DND-41 (cell line): ENCODE results near the gene ACSL3.

Experiments
- EZH2 ChIP-seq: IDR thresholded peaks from 3 replicates; pipeline ENCODE4 v1.6.1; 2012; ENCODE audit warnings: borderline replicate concordance, low read depth, mild to moderate bottlenecking, moderate library complexity, low read length, inconsistent platforms; ENCODE audit not compliant: severe bottlenecking
- TF ChIP-seq, protein P1 (sequence below): IDR thresholded peaks from 2 replicates; pipeline ENCODE4 v1.5.1; 2012; ENCODE audit warnings: borderline replicate concordance, low read length, moderate library complexity, mild to moderate bottlenecking; ENCODE audit not compliant: poor library complexity, severe bottlenecking; ENCODE audit errors: extremely low read depth

GRCh38 chr2:222907048-222907447, 46.2 kb downstream of the ACSL3 start:
- TF ChIP-seq, protein P1, sequence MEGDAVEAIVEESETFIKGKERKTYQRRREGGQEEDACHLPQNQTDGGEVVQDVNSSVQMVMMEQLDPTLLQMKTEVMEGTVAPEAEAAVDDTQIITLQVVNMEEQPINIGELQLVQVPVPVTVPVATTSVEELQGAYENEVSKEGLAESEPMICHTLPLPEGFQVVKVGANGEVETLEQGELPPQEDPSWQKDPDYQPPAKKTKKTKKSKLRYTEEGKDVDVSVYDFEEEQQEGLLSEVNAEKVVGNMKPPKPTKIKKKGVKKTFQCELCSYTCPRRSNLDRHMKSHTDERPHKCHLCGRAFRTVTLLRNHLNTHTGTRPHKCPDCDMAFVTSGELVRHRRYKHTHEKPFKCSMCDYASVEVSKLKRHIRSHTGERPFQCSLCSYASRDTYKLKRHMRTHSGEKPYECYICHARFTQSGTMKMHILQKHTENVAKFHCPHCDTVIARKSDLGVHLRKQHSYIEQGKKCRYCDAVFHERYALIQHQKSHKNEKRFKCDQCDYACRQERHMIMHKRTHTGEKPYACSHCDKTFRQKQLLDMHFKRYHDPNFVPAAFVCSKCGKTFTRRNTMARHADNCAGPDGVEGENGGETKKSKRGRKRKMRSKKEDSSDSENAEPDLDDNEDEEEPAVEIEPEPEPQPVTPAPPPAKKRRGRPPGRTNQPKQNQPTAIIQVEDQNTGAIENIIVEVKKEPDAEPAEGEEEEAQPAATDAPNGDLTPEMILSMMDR = no peak
- no peak for TF ChIP-seq EZH2
